ENCODE data around the gene BIRC6. TPM values are rescaled to one million over a fixed set of nuclear protein-coding genes. Genes with fewer than 3 reads are reported as not detected.

The BIRC6 gene
- total RNA-seq, 1 experiment from 2014 or later, result 182 TPM

- no peaks in the 10 kb centered on the region for H3K9me2 ChIP-seq (replicated peaks; ENCODE audit: insufficient read depth, low read length)
- no peak overlapping the region for H3K27ac ChIP-seq (ENCODE audit: low read length)
- H4K20me1 ChIP-seq (ENCODE audit: insufficient read depth, low read depth, low read length), result no peaks in the 10 kb centered on the region
- no peak for DNase-seq
- no peaks in the 10 kb centered on the region for H3K9me3 ChIP-seq (ENCODE audit: low read length)
- peaks cover 43% of the 10 kb centered on the region for H3K79me2 ChIP-seq (ENCODE audit: low read length)
- H3K4me1 ChIP-seq (ENCODE audit: low read length), result peaks cover 10% of the 10 kb centered on the region
- H3K36me3 ChIP-seq (ENCODE audit: insufficient read depth, low read length), result peaks cover 69% of the 10 kb centered on the region; the same call in 1 of the 2 replicates
- H3K4me2 ChIP-seq (ENCODE audit: low read depth, low read length, poor library complexity, severe bottlenecking), result no peak overlapping the region
- no peak overlapping the region for H3K4me3 ChIP-seq (ENCODE audit: low read length)
- H3K27me3 ChIP-seq (ENCODE audit: low read length), result no peaks in the 10 kb centered on the region
- no peak overlapping the region for H3K9ac ChIP-seq (ENCODE audit: low read length)
- no peak overlapping the region for H2AFZ ChIP-seq (ENCODE audit: low read length)
Measured at GRCh38 chr2:32502941-32503340, 146.1 kb downstream of the BIRC6 start.

DNA sequence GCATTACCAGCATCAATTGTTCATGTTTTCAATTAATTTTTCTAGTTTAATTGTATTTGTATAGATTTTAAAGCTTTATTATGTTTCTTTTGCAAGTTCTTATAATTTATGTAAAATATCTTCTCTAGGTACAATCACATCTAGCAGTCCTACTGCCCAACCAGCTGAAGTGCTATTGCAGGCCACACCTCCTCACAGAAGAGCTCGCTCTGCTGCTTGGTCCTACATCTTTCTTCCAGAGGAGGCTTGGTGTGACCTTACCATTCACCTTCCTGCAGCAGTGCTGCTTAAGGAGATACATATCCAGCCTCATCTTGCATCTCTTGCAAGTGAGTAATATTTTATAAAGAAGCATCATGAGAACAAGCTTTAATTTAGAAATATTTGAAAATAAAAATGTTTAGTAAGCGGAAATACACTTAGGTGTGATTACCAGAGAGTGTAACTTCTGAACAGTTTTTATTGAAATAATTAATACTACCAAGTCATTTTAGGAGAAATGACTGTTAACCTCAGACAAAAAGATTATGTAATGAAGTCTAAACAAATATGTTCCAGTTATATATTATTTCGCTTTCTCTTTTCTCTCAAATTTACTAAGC lies 148.2 kb downstream of the BIRC6 start:
- Histone ChIP-seq H3K4me1 (ENCODE audit: low read length) (no peaks in the 10 kb centered on the region), H3K27ac (ENCODE audit: low read length) (no peak overlapping the region), H3K4me3 (ENCODE audit: low read length) (no peak overlapping the region), H3K4me2 (ENCODE audit: low read depth, low read length, poor library complexity, severe bottlenecking) (no peak overlapping the region), H3K9ac (ENCODE audit: low read length) (no peak overlapping the region), H3K9me2 (replicated peaks; ENCODE audit: insufficient read depth, low read length) (no peaks in the 10 kb centered on the region), H3K79me2 (ENCODE audit: low read length) (peaks cover 36% of the 10 kb centered on the region), H3K27me3 (ENCODE audit: low read length) (no peaks in the 10 kb centered on the region), H3K36me3 (ENCODE audit: insufficient read depth, low read length) (peaks cover 56% of the 10 kb centered on the region; the same call in 1 of the 2 replicates), H4K20me1 (ENCODE audit: insufficient read depth, low read depth, low read length) (no peaks in the 10 kb centered on the region), H2AFZ (ENCODE audit: low read length) (no peak overlapping the region), H3K9me3 (ENCODE audit: low read length) (no peaks in the 10 kb centered on the region)
- DNase-seq, result no peak

GRCh38 chr2:32506446-32506845 lies 149.6 kb downstream of the BIRC6 start:
- no peaks in the 10 kb centered on the region for H3K9me2 ChIP-seq (replicated peaks; ENCODE audit: insufficient read depth, low read length)
- H3K27ac ChIP-seq (ENCODE audit: low read length), result no peak overlapping the region
- no peak overlapping the region for H3K9ac ChIP-seq (ENCODE audit: low read length)
- H3K36me3 ChIP-seq (ENCODE audit: insufficient read depth, low read length), result peaks cover 58% of the 10 kb centered on the region; the same call in 1 of the 2 replicates
- H3K9me3 ChIP-seq (ENCODE audit: low read length), result no peaks in the 10 kb centered on the region
- H4K20me1 ChIP-seq (ENCODE audit: insufficient read depth, low read depth, low read length), result no peaks in the 10 kb centered on the region
- no peaks in the 10 kb centered on the region for H3K4me1 ChIP-seq (ENCODE audit: low read length)
- no peak for DNase-seq
- peaks cover 42% of the 10 kb centered on the region for H3K79me2 ChIP-seq (ENCODE audit: low read length)
- H3K27me3 ChIP-seq (ENCODE audit: low read length), result no peaks in the 10 kb centered on the region
- H3K4me3 ChIP-seq (ENCODE audit: low read length), result no peak overlapping the region
- no peak overlapping the region for H2AFZ ChIP-seq (ENCODE audit: low read length)
- no peak overlapping the region for H3K4me2 ChIP-seq (ENCODE audit: low read depth, low read length, poor library complexity, severe bottlenecking)

DNA sequence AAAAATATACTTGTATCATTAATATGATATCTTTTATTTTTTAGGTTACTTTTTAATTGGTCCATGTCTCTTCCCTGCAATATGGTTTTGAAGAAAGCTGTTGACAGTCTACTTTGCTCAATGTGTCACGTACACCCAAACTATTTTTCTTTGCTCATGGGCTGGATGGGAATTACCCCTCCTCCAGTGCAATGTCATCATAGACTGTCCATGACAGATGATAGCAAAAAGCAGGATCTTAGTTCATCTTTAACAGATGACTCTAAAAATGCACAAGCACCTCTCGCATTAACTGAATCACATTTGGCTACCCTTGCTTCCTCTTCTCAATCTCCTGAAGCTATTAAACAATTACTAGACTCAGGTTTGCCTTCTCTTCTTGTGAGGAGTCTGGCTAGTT lies 158.1 kb downstream of the BIRC6 start:
- Histone ChIP-seq H3K4me1 (ENCODE audit: low read length) (no peaks in the 10 kb centered on the region), H3K9ac (ENCODE audit: low read length) (no peak overlapping the region), H3K27ac (ENCODE audit: low read length) (no peak overlapping the region), H3K4me2 (ENCODE audit: low read depth, low read length, poor library complexity, severe bottlenecking) (no peak overlapping the region), H4K20me1 (ENCODE audit: insufficient read depth, low read depth, low read length) (no peaks in the 10 kb centered on the region), H3K79me2 (ENCODE audit: low read length) (peaks cover 37% of the 10 kb centered on the region), H3K9me3 (ENCODE audit: low read length) (no peaks in the 10 kb centered on the region), H3K4me3 (ENCODE audit: low read length) (no peak overlapping the region), H2AFZ (ENCODE audit: low read length) (no peak overlapping the region), H3K36me3 (ENCODE audit: insufficient read depth, low read length) (peaks cover 61% of the 10 kb centered on the region), H3K9me2 (replicated peaks; ENCODE audit: insufficient read depth, low read length) (no peaks in the 10 kb centered on the region), H3K27me3 (ENCODE audit: low read length) (no peaks in the 10 kb centered on the region)
- no peak for DNase-seq

- no peaks in the 10 kb centered on the region for H3K27me3 ChIP-seq (ENCODE audit: low read length)
- H3K4me1 ChIP-seq (ENCODE audit: low read length), result no peaks in the 10 kb centered on the region
- no peak for DNase-seq
Measured at GRCh38 chr2:32516567-32516966, 159.7 kb downstream of the BIRC6 start.

GRCh38 chr2:32522770-32523169 lies 165.9 kb downstream of the BIRC6 start:
- H3K4me3 ChIP-seq (ENCODE audit: low read length), result no peak overlapping the region
- peaks cover 65% of the 10 kb centered on the region for H3K36me3 ChIP-seq (ENCODE audit: insufficient read depth, low read length)
- no peaks in the 10 kb centered on the region for H3K4me1 ChIP-seq (ENCODE audit: low read length)

More at GRCh38 chr2:32516567-32516966, 159.7 kb downstream of the BIRC6 start:
- H3K9me3 ChIP-seq (ENCODE audit: low read length), result no peaks in the 10 kb centered on the region
- no peaks in the 10 kb centered on the region for H3K9me2 ChIP-seq (replicated peaks; ENCODE audit: insufficient read depth, low read length)
- no peak overlapping the region for H3K27ac ChIP-seq (ENCODE audit: low read length)
- no peaks in the 10 kb centered on the region for H4K20me1 ChIP-seq (ENCODE audit: insufficient read depth, low read depth, low read length)
- H3K9ac ChIP-seq (ENCODE audit: low read length), result no peak overlapping the region
- H3K79me2 ChIP-seq (ENCODE audit: low read length), result peaks cover 37% of the 10 kb centered on the region
- no peak overlapping the region for H3K4me2 ChIP-seq (ENCODE audit: low read depth, low read length, poor library complexity, severe bottlenecking)
- H3K4me3 ChIP-seq (ENCODE audit: low read length), result no peak overlapping the region
- no peak overlapping the region for H2AFZ ChIP-seq (ENCODE audit: low read length)
- peaks cover 64% of the 10 kb centered on the region for H3K36me3 ChIP-seq (ENCODE audit: insufficient read depth, low read length)

GRCh38 chr2:32523686-32524085 lies 166.9 kb downstream of the BIRC6 start:
- Histone ChIP-seq H3K9me2 (replicated peaks; ENCODE audit: insufficient read depth, low read length) (no peaks in the 10 kb centered on the region), H3K9me3 (ENCODE audit: low read length) (no peaks in the 10 kb centered on the region), H3K27me3 (ENCODE audit: low read length) (no peaks in the 10 kb centered on the region), H3K9ac (ENCODE audit: low read length) (no peak overlapping the region), H3K4me2 (ENCODE audit: low read depth, low read length, poor library complexity, severe bottlenecking) (no peak overlapping the region), H3K79me2 (ENCODE audit: low read length) (peaks cover 42% of the 10 kb centered on the region), H3K4me3 (ENCODE audit: low read length) (no peak overlapping the region), H2AFZ (ENCODE audit: low read length) (no peak overlapping the region), H3K27ac (ENCODE audit: low read length) (no peak overlapping the region), H3K4me1 (ENCODE audit: low read length) (no peaks in the 10 kb centered on the region), H4K20me1 (ENCODE audit: insufficient read depth, low read depth, low read length) (no peaks in the 10 kb centered on the region), H3K36me3 (ENCODE audit: insufficient read depth, low read length) (peaks cover 58% of the 10 kb centered on the region)
- DNase-seq, result no peak

More at GRCh38 chr2:32522770-32523169, 165.9 kb downstream of the BIRC6 start:
- DNase-seq, result no peak
- H3K9me2 ChIP-seq (replicated peaks; ENCODE audit: insufficient read depth, low read length), result no peaks in the 10 kb centered on the region
- no peak overlapping the region for H3K27ac ChIP-seq (ENCODE audit: low read length)
- peaks cover 43% of the 10 kb centered on the region for H3K79me2 ChIP-seq (ENCODE audit: low read length)
- H4K20me1 ChIP-seq (ENCODE audit: insufficient read depth, low read depth, low read length), result no peaks in the 10 kb centered on the region
- no peaks in the 10 kb centered on the region for H3K27me3 ChIP-seq (ENCODE audit: low read length)
- H3K9me3 ChIP-seq (ENCODE audit: low read length), result no peaks in the 10 kb centered on the region
- no peak overlapping the region for H3K9ac ChIP-seq (ENCODE audit: low read length)
- no peak overlapping the region for H2AFZ ChIP-seq (ENCODE audit: low read length)
- no peak overlapping the region for H3K4me2 ChIP-seq (ENCODE audit: low read depth, low read length, poor library complexity, severe bottlenecking)

GRCh38 chr2:32532341-32532740 lies 175.5 kb downstream of the BIRC6 start:
- no peak overlapping the region for H3K9ac ChIP-seq (ENCODE audit: low read length)
- H3K4me1 ChIP-seq (ENCODE audit: low read length), result no peaks in the 10 kb centered on the region
- peaks cover 56% of the 10 kb centered on the region for H3K36me3 ChIP-seq (ENCODE audit: insufficient read depth, low read length)
- H3K9me3 ChIP-seq (ENCODE audit: low read length), result no peaks in the 10 kb centered on the region
- peaks cover 27% of the 10 kb centered on the region for H3K79me2 ChIP-seq (ENCODE audit: low read length)
- H3K9me2 ChIP-seq (replicated peaks; ENCODE audit: insufficient read depth, low read length), result no peaks in the 10 kb centered on the region
- no peaks in the 10 kb centered on the region for H3K27me3 ChIP-seq (ENCODE audit: low read length)
- no peak overlapping the region for H3K4me3 ChIP-seq (ENCODE audit: low read length)
- no peaks in the 10 kb centered on the region for H4K20me1 ChIP-seq (ENCODE audit: insufficient read depth, low read depth, low read length)
- no peak overlapping the region for H3K4me2 ChIP-seq (ENCODE audit: low read depth, low read length, poor library complexity, severe bottlenecking)
- H2AFZ ChIP-seq (ENCODE audit: low read length), result no peak overlapping the region
- no peak overlapping the region for H3K27ac ChIP-seq (ENCODE audit: low read length)
- no peak for DNase-seq

All from Karpas-422 (cell line).